HG02973 (cell line): ENCODE measurements around the gene ZNF618.
"Not testable (repeated sequence)": the region's sequence is repeated elsewhere in the genome, so short reads cannot be mapped to it uniquely, and the experiment has no call there.

Experiments
- ATAC-seq: cut with Tn5 transposase; IDR thresholded peaks from one replicate; pipeline ENCODE4 v1.9.1; 2021; ENCODE audit warnings: moderate library complexity; ENCODE audit not compliant: unreplicated experiment

ZNF618 gene

GRCh38 chr9:114034196-114034595 lies 158.1 kb downstream of the ZNF618 start:
- ATAC-seq, result no peak

- no peak for ATAC-seq
Observed at GRCh38 chr9:114034661-114035062, 158.6 kb downstream of the ZNF618 start.

GRCh38 chr9:114035221-114035844 lies 159.2 kb downstream of the ZNF618 start:
- ATAC-seq, result no peak

GRCh38 chr9:114035845-114036801 lies 160.0 kb downstream of the ZNF618 start:
- no peak for ATAC-seq

- ATAC-seq, result no peak
Observed at GRCh38 chr9:114037249-114037648, 161.1 kb downstream of the ZNF618 start.

- no peak for ATAC-seq
Observed at GRCh38 chr9:114037961-114038723, 162.0 kb downstream of the ZNF618 start.

- ATAC-seq, result no peak
Observed at GRCh38 chr9:114038724-114039313, 162.7 kb downstream of the ZNF618 start.

GRCh38 chr9:114039484-114039883 lies 163.4 kb downstream of the ZNF618 start:
- no peak for ATAC-seq

- ATAC-seq, result not testable (repeated sequence)
Observed at GRCh38 chr9:114043660-114044059, 167.6 kb downstream of the ZNF618 start.

GRCh38 chr9:114046237-114046755 lies 170.2 kb downstream of the ZNF618 start:
- no peak for ATAC-seq

- ATAC-seq, result no peak
Observed at GRCh38 chr9:114046875-114047274, 170.8 kb downstream of the ZNF618 start.

- no peak for ATAC-seq
Observed at GRCh38 chr9:114047717-114048116, 171.6 kb downstream of the ZNF618 start.

- ATAC-seq, result no peak
Observed at GRCh38 chr9:114048533-114049415, 172.7 kb downstream of the ZNF618 start.

- no peak for ATAC-seq
Observed at GRCh38 chr9:114049441-114050225, 173.5 kb downstream of the ZNF618 start.

- no peak for ATAC-seq
Observed at GRCh38 chr9:114050226-114050568, 174.1 kb downstream of the ZNF618 start.

- no peak for ATAC-seq
Observed at GRCh38 chr9:114050646-114051045, 174.5 kb downstream of the ZNF618 start.

- no peak for ATAC-seq
Observed at GRCh38 chr9:114051281-114051680, 175.2 kb downstream of the ZNF618 start.

GRCh38 chr9:114051706-114052105 lies 175.6 kb downstream of the ZNF618 start:
- ATAC-seq, result no peak
